SK-N-SH treated with all-trans-retinoic acid at 6 μM for 48 hours (cell line): Measurements from ENCODE around the gene SV2B.

ENCODE experiments used
- ATAC-seq: fragments of 200-7000 bp; cut with Tn5 transposase; 3 replicates; pipeline ENCODE4 v1.9.1; 2020; ENCODE audit warnings: mild to moderate bottlenecking, moderate library complexity
- ARNTL ChIP-seq: fragments of 450-650 bp; formaldehyde crosslinking; IDR thresholded peaks from 2 replicates; pipeline ENCODE4 v1.5.0; 2020; ENCODE audit warnings: low read depth, mild to moderate bottlenecking, moderate library complexity, borderline replicate concordance
- BACH2 ChIP-seq: fragments of 250-450 bp; sonication (Bioruptor Pico); IDR thresholded peaks from 2 replicates; pipeline ENCODE4 v1.9.0; 2021; ENCODE audit warnings: mild to moderate bottlenecking, borderline replicate concordance
- CREB5 ChIP-seq: fragments of 250-450 bp; sonication (Bioruptor Pico); IDR thresholded peaks from 2 replicates; pipeline ENCODE4 v1.5.1; 2020; ENCODE audit warnings: low read depth, mild to moderate bottlenecking, moderate library complexity
- CSDC2 ChIP-seq: fragments of 250-450 bp; sonication (Bioruptor Pico); IDR thresholded peaks from 2 replicates; pipeline ENCODE4 v1.5.0; 2020; ENCODE audit warnings: mild to moderate bottlenecking, moderate library complexity
- CSRNP3 ChIP-seq: fragments of 250-450 bp; sonication (Bioruptor Pico); IDR thresholded peaks from 2 replicates; pipeline ENCODE4 v1.5.1; 2021; ENCODE audit warnings: mild to moderate bottlenecking, moderate library complexity
- ESRRG ChIP-seq: fragments of 250-450 bp; sonication (Bioruptor Pico); IDR thresholded peaks from 2 replicates; pipeline ENCODE4 v1.6.1; 2021; ENCODE audit warnings: mild to moderate bottlenecking
- GLIS3 ChIP-seq: fragments of 250-450 bp; sonication (Bioruptor Pico); IDR thresholded peaks from 2 replicates; pipeline ENCODE4 v1.5.0; 2020; ENCODE audit warnings: mild to moderate bottlenecking, moderate library complexity
- ISL1 ChIP-seq: fragments of 250-450 bp; sonication (Bioruptor Pico); IDR thresholded peaks from 2 replicates; pipeline ENCODE4 v2.1.2; 2022; ENCODE audit warnings: mild to moderate bottlenecking, moderate library complexity
- OSR1 ChIP-seq: fragments of 250-450 bp; sonication (Bioruptor Pico); IDR thresholded peaks from 2 replicates; pipeline ENCODE4 v1.8.0; 2022; ENCODE audit warnings: moderate library complexity, mild to moderate bottlenecking, inconsistent platforms
- POU6F1 ChIP-seq: fragments of 250-450 bp; sonication (Bioruptor Pico); IDR thresholded peaks from 2 replicates; pipeline ENCODE4 v1.8.0; 2021; ENCODE audit warnings: low read depth, mild to moderate bottlenecking, moderate library complexity, borderline replicate concordance
- PPARA ChIP-seq: fragments of 250-450 bp; sonication (Bioruptor Pico); IDR thresholded peaks from 2 replicates; pipeline ENCODE4 v1.5.0; 2020; ENCODE audit warnings: mild to moderate bottlenecking, borderline replicate concordance
- RARB ChIP-seq: fragments of 250-450 bp; sonication (Bioruptor Pico); IDR thresholded peaks from 2 replicates; pipeline ENCODE4 v1.8.0; 2021; ENCODE audit warnings: mild to moderate bottlenecking, moderate library complexity
- SNAI2 ChIP-seq: fragments of 250-450 bp; sonication (Bioruptor Pico); IDR thresholded peaks from 2 replicates; pipeline ENCODE4 v1.5.0; 2020; ENCODE audit warnings: mild to moderate bottlenecking, moderate library complexity
- TCF4 ChIP-seq: fragments of 250-450 bp; sonication (Bioruptor Pico); IDR thresholded peaks from 2 replicates; pipeline ENCODE4 v1.8.0; 2021; ENCODE audit warnings: mild to moderate bottlenecking, moderate library complexity, borderline replicate concordance
- TOX ChIP-seq: fragments of 250-450 bp; sonication (Bioruptor Pico); IDR thresholded peaks from 2 replicates; pipeline ENCODE4 v1.8.0; 2021; ENCODE audit warnings: mild to moderate bottlenecking, moderate library complexity, borderline replicate concordance
- TSHZ2 ChIP-seq: fragments of 250-450 bp; sonication (Bioruptor Pico); IDR thresholded peaks from 2 replicates; pipeline ENCODE4 v1.5.0; 2020; ENCODE audit warnings: mild to moderate bottlenecking, moderate library complexity
- ZC3H10 ChIP-seq: fragments of 250-450 bp; sonication (Bioruptor Pico); IDR thresholded peaks from 2 replicates; pipeline ENCODE4 v1.5.1; 2021; ENCODE audit warnings: mild to moderate bottlenecking, moderate library complexity
- ZFP3 ChIP-seq: fragments of 250-450 bp; sonication (Bioruptor Pico); IDR thresholded peaks from 2 replicates; pipeline ENCODE4 v1.5.0; 2020; ENCODE audit warnings: mild to moderate bottlenecking, moderate library complexity
- ZFP30 ChIP-seq: fragments of 450-650 bp; formaldehyde crosslinking; IDR thresholded peaks from 2 replicates; pipeline ENCODE4 v1.5.0; 2022; ENCODE audit warnings: mild to moderate bottlenecking, moderate library complexity
- ZNF565 ChIP-seq: fragments of 450-650 bp; formaldehyde crosslinking; conservative IDR thresholded peaks from 2 replicates; pipeline ENCODE4 v1.5.0; 2020; ENCODE audit warnings: low read depth, mild to moderate bottlenecking, moderate library complexity
- ZNF70 ChIP-seq: fragments of 450-650 bp; formaldehyde crosslinking; IDR thresholded peaks from 2 replicates; pipeline ENCODE4 v1.5.0; 2020; ENCODE audit warnings: mild to moderate bottlenecking, moderate library complexity
- ZNF8 ChIP-seq: fragments of 450-650 bp; formaldehyde crosslinking; IDR thresholded peaks from 2 replicates; pipeline ENCODE4 v1.5.0; 2020; ENCODE audit warnings: mild to moderate bottlenecking, moderate library complexity

Gene SV2B

GRCh38 chr15:91146728-91147127 lies 46.7 kb downstream of the SV2B start:
- TF ChIP-seq ZFP30 (CRISPR knock-in tag) (no peak), CREB5 (no peak), OSR1 (no peak), GLIS3 (CRISPR knock-in tag) (no peak), ZNF70 (no peak), POU6F1 (CRISPR knock-in tag) (no peak), SNAI2 (no peak), TCF4 (CRISPR knock-in tag) (no peak), ZFP3 (CRISPR knock-in tag) (no peak), CSRNP3 (CRISPR knock-in tag) (no peak), ZC3H10 (CRISPR knock-in tag) (no peak), ESRRG (no peak), TOX (no peak), RARB (no peak), PPARA (CRISPR knock-in tag) (no peak), ISL1 (no peak)
- no peak for ATAC-seq

GRCh38 chr15:91148243-91148642 lies 48.2 kb downstream of the SV2B start:
- no peak for ATAC-seq
- TF ChIP-seq TCF4 (CRISPR knock-in tag) = no peak
- no peak for TF ChIP-seq ZNF8 (CRISPR knock-in tag)
- TF ChIP-seq ESRRG = no peak
- no peak for TF ChIP-seq BACH2
- TF ChIP-seq ZNF565 = no peak
- TF ChIP-seq ZC3H10 (CRISPR knock-in tag) = no peak
- TF ChIP-seq ZFP30 (CRISPR knock-in tag) = no peak
- TF ChIP-seq GLIS3 (CRISPR knock-in tag) = no peak
- TF ChIP-seq CSRNP3 (CRISPR knock-in tag) = no peak
- no peak for TF ChIP-seq ARNTL (CRISPR knock-in tag)
- TF ChIP-seq ISL1 = no peak
- no peak for TF ChIP-seq PPARA (CRISPR knock-in tag)
- TF ChIP-seq ZFP3 (CRISPR knock-in tag) = no peak
- TF ChIP-seq CSDC2 (CRISPR knock-in tag) = no peak
- no peak for TF ChIP-seq TSHZ2 (CRISPR knock-in tag)
- TF ChIP-seq OSR1 = no peak
- TF ChIP-seq TOX = no peak

- ATAC-seq = no peak
- no peak for TF ChIP-seq CREB5
- TF ChIP-seq RARB = no peak
- TF ChIP-seq SNAI2 = no peak
- TF ChIP-seq ISL1 = no peak
- no peak for TF ChIP-seq ZNF565
- TF ChIP-seq BACH2 = no peak
- TF ChIP-seq ZC3H10 (CRISPR knock-in tag) = no peak
- no peak for TF ChIP-seq CSRNP3 (CRISPR knock-in tag)
- no peak for TF ChIP-seq ZNF70
These were observed 50.6 kb downstream of the SV2B start for GRCh38 chr15:91150502-91151160.
